SK-N-SH treated with all-trans-retinoic acid at 6 μM for 48 hours (cell line): ENCODE data around the gene CMIP.

ENCODE experiments used
- ARNTL ChIP-seq: fragments of 450-650 bp; formaldehyde crosslinking; IDR thresholded peaks from 2 replicates; pipeline ENCODE4 v1.5.0; 2020; ENCODE audit warnings: low read depth, mild to moderate bottlenecking, moderate library complexity, borderline replicate concordance
- CSRNP3 ChIP-seq: fragments of 250-450 bp; sonication (Bioruptor Pico); IDR thresholded peaks from 2 replicates; pipeline ENCODE4 v1.5.1; 2021; ENCODE audit warnings: mild to moderate bottlenecking, moderate library complexity
- OSR1 ChIP-seq: fragments of 250-450 bp; sonication (Bioruptor Pico); IDR thresholded peaks from 2 replicates; pipeline ENCODE4 v1.8.0; 2022; ENCODE audit warnings: moderate library complexity, mild to moderate bottlenecking, inconsistent platforms
- PATZ1 ChIP-seq: fragments of 250-450 bp; sonication (Bioruptor Pico); IDR thresholded peaks from 2 replicates; pipeline ENCODE4 v1.8.0; 2020; ENCODE audit warnings: mild to moderate bottlenecking, moderate library complexity, borderline replicate concordance
- POU6F1 ChIP-seq: fragments of 250-450 bp; sonication (Bioruptor Pico); IDR thresholded peaks from 2 replicates; pipeline ENCODE4 v1.8.0; 2021; ENCODE audit warnings: low read depth, mild to moderate bottlenecking, moderate library complexity, borderline replicate concordance
- SNAI2 ChIP-seq: fragments of 250-450 bp; sonication (Bioruptor Pico); IDR thresholded peaks from 2 replicates; pipeline ENCODE4 v1.5.0; 2020; ENCODE audit warnings: mild to moderate bottlenecking, moderate library complexity
- TCF4 ChIP-seq: fragments of 250-450 bp; sonication (Bioruptor Pico); IDR thresholded peaks from 2 replicates; pipeline ENCODE4 v1.8.0; 2021; ENCODE audit warnings: mild to moderate bottlenecking, moderate library complexity, borderline replicate concordance
- ZFP3 ChIP-seq: fragments of 250-450 bp; sonication (Bioruptor Pico); IDR thresholded peaks from 2 replicates; pipeline ENCODE4 v1.5.0; 2020; ENCODE audit warnings: mild to moderate bottlenecking, moderate library complexity
- ZNF70 ChIP-seq: fragments of 450-650 bp; formaldehyde crosslinking; IDR thresholded peaks from 2 replicates; pipeline ENCODE4 v1.5.0; 2020; ENCODE audit warnings: mild to moderate bottlenecking, moderate library complexity
- ZNF8 ChIP-seq: fragments of 450-650 bp; formaldehyde crosslinking; IDR thresholded peaks from 2 replicates; pipeline ENCODE4 v1.5.0; 2020; ENCODE audit warnings: mild to moderate bottlenecking, moderate library complexity

- TF ChIP-seq ZFP3 (CRISPR knock-in tag): no peak
- no peak for TF ChIP-seq TCF4 (CRISPR knock-in tag)
- TF ChIP-seq ZNF8 (CRISPR knock-in tag): no peak
- no peak for TF ChIP-seq OSR1 (CRISPR knock-in tag)
- no peak for TF ChIP-seq POU6F1 (CRISPR knock-in tag)
- no peak for TF ChIP-seq ARNTL (CRISPR knock-in tag)
- no peak for TF ChIP-seq ZNF70 (CRISPR knock-in tag)
- no peak for TF ChIP-seq SNAI2 (CRISPR knock-in tag)
- TF ChIP-seq PATZ1 (CRISPR knock-in tag): no peak
- no peak for TF ChIP-seq CSRNP3 (CRISPR knock-in tag)
Measured at GRCh38 chr16:81432937-81433557, 11.6 kb upstream of the CMIP start.
